Astrocyte of the spinal cord (primary cell): Measurements from ENCODE around the gene SRGAP3.

Source experiments
- DNase-seq: peaks from one replicate; pipeline ENCODE4 v3.0.0; 2011; ENCODE audit warnings: low read depth, low spot score
- H3K4me3 ChIP-seq: 2 replicates; pipeline ENCODE4 v1.5.1; 2011; ENCODE audit warnings: low read depth, mild to moderate bottlenecking, low read length, moderate library complexity
- in situ Hi-C: cut with HindIII; loops from 2 replicates; pipeline ENCODE4 v1.10.0; 2017; ENCODE audit warnings: low sequenced_read_pairs
- TF ChIP-seq, protein P1 (sequence below): IDR thresholded peaks from 2 replicates; pipeline ENCODE4 v1.5.1; 2012; ENCODE audit warnings: low read depth, mild to moderate bottlenecking, low read length, inconsistent platforms

The SRGAP3 gene

DNA sequence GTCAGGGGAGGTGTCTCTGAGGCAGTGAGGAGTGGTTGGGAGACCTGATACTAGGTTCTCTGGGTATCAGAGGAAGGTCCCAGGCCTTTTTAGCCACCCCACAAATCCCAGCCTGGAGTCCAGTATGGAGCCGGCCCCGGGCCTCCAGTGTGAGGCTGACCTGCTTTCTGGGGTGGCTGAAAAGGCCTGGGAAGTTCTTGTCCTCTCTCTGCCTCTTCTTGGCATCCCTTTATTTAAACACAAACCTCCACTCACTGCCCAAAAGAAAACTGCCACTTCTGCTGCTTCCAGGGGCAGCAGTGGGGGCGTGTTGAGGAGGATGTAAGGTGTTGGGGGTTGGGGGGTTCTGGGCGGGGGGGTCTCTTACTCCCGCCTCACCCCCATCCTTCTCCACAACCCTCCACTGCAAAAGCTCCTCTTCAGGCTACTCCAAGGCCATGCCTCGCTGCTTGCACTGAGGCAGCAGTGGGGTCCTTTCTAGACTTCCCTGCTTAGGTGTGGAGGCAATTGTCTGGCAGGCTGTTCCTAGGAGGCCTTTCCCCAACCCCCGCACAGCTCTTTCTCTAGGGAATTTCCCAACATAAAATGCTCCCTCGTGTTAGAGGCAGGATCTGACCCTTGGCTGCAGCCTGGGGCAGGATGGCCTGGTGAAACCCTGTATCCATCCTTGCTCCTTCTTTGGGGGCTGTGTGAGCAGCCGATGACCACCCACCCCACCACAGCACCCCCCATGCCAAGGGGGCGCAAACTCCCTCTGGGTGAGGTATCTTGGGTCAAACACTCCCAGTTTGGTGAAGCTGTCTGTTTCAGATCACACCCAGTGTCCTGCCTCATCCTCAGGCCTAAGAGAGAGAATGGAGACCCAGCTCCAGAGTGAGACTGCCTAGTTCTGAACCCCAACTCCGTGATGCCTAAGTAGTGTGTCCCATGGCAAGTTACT, 274.1 kb downstream of the SRGAP3 start:
- in situ Hi-C loops, result no loop called here
- H3K4me3 ChIP-seq, result no peak overlapping the region
- DNase-seq, result no peak
- TF ChIP-seq, protein P1, sequence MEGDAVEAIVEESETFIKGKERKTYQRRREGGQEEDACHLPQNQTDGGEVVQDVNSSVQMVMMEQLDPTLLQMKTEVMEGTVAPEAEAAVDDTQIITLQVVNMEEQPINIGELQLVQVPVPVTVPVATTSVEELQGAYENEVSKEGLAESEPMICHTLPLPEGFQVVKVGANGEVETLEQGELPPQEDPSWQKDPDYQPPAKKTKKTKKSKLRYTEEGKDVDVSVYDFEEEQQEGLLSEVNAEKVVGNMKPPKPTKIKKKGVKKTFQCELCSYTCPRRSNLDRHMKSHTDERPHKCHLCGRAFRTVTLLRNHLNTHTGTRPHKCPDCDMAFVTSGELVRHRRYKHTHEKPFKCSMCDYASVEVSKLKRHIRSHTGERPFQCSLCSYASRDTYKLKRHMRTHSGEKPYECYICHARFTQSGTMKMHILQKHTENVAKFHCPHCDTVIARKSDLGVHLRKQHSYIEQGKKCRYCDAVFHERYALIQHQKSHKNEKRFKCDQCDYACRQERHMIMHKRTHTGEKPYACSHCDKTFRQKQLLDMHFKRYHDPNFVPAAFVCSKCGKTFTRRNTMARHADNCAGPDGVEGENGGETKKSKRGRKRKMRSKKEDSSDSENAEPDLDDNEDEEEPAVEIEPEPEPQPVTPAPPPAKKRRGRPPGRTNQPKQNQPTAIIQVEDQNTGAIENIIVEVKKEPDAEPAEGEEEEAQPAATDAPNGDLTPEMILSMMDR, result no peak

- no peak overlapping the region for H3K4me3 ChIP-seq
- in situ Hi-C loops, result no loop called here
- no peak for DNase-seq
- TF ChIP-seq, protein P1, result no peak
Observed at GRCh38 chr3:8974458-8974857, 275.0 kb downstream of the SRGAP3 start.

DNA sequence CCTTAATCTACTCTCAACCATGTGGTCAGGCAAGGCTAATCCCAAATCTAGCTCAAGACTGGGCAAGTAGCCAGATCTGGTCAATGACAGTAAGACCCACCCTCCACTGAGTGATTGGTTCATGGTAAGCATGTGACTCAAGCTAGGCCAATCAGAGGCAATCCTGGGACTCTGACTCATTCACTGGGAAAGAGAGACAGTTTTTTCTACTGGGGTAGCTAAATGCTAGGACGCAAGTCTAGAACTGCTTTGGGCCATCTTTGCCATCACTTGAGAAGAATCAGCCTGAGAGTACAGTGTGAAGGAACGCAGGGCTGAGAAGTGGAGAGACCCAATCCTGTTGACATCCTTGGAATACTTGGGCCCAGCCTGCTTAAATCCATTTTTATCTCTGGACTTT, 276.8 kb downstream of the SRGAP3 start:
- TF ChIP-seq, protein P1, result no peak
- peak; percentile 44 for DNase-seq
- in situ Hi-C loops, result no loop called here

GRCh38 chr3:8970971-8971589, 278.4 kb downstream of the SRGAP3 start:
- in situ Hi-C loops, result no loop called here
- peak; percentile 63 for DNase-seq
- H3K4me3 ChIP-seq, result no peak overlapping the region
- TF ChIP-seq, protein P1, result peak; percentile 91

More for the DNA sequence above, 276.8 kb downstream of the SRGAP3 start:
- no peak overlapping the region for H3K4me3 ChIP-seq

DNA sequence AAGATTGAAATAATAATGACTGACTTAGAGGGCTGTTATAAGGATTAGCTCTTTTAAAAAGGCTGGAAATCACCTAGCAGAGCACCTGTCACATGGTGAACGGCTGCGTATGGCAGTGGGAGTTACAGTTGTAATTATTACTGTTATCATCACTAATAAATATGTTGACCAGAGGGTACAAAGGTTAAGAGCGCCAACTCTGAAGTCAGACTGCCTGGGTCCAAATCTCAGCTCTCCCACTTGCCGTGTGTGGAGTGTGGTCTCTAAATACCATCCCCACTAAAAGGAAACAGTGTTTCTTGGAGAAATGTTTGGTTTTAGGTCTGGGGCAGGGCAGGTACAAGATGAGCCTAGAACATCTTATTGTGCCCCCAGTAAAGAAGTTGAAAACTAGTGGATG, 280.2 kb downstream of the SRGAP3 start:
- TF ChIP-seq, protein P1, result no peak
- no peak for DNase-seq
- in situ Hi-C loops, result no loop called here

GRCh38 chr3:8968375-8968882, 281.0 kb downstream of the SRGAP3 start:
- DNase-seq, result no peak
- H3K4me3 ChIP-seq, result no peak overlapping the region
- TF ChIP-seq, protein P1, result no peak
- in situ Hi-C loops, result no loop called here

More for the DNA sequence above, 280.2 kb downstream of the SRGAP3 start:
- no peak overlapping the region for H3K4me3 ChIP-seq
